ENCODE data around the gene EDEM3.
"Not testable (repeated sequence)": the region's sequence is repeated elsewhere in the genome, so short reads cannot be mapped to it uniquely, and the experiment has no call there.

EDEM3 gene

GRCh38 chr1:184734980-184735379 is 19.7 kb downstream of the EDEM3 start:
- DNase-seq: no peak

- DNase-seq: no peak
These were observed 29.8 kb downstream of the EDEM3 start for GRCh38 chr1:184724843-184725242.

GRCh38 chr1:184716158-184716557 is 38.5 kb downstream of the EDEM3 start:
- DNase-seq: no peak

DNA sequence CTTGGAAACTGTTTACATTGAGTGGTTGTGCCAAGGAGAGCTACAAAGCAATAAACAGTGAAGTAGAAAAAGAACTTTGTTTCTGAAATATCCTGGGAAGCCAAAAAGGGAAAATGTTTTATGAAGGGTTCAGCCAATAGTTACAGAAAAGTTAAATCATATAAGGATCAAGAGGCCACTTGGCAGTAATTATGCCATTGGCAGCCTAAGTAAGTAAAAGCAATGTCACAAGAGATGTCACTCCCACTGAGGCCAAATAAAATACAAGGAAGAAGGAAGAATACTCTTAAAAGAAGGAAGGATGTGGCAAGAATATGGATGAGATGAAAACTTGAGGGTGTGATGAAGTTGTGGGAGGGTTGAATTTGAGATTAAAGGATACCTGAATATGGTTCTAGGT is 45.2 kb downstream of the EDEM3 start:
- no peak for DNase-seq

DNA sequence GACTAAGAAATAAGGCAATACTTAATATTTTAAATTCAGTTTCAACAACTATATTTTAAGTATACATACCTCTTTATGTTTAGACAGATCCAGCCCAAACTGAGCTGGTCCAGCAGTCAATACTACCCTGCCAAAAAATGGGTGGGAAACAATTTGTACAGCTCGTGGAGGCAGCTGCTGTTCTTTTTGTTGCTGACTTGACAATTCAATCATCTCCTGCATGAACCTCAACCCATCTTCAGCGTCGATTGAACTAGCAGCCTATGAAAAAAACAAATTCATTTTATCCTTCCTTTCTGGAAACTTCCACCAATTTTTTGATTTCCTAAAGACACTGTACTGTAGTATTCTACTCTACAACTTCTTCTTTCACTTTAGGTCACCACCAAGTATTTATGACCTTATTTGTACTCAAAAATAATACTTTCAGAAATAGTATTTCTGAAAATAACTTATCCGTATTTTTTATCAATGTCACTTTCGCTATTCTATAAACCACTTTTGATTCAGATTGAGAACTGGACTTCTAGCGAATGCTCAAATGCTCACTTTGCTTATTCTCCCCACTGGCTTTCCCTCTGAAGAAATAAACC is 46.5 kb downstream of the EDEM3 start:
- DNase-seq: no peak

GRCh38 chr1:184705271-184705670 is 49.4 kb downstream of the EDEM3 start:
- no peak for DNase-seq

- DNase-seq: no peak
These were observed 52.8 kb downstream of the EDEM3 start for GRCh38 chr1:184701816-184702215.

DNA sequence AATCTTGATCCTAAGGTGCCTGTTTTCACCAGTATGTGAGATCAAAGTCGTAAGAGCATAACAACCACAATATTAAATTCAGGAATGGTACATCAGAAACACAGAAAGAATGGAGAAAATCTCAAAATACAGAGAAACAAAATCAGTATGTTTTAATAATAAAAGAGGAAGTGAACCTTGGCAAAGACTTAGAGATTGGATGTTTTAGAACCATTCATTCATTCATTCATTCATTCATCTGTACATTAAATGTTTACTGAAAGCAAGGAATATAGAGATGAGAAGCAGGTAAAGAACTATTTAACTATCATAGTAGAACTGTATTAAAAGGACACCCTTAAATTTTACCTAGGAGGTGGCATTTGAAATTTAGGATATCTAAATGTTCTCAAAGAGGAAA is 55.7 kb downstream of the EDEM3 start:
- no peak for DNase-seq

DNA sequence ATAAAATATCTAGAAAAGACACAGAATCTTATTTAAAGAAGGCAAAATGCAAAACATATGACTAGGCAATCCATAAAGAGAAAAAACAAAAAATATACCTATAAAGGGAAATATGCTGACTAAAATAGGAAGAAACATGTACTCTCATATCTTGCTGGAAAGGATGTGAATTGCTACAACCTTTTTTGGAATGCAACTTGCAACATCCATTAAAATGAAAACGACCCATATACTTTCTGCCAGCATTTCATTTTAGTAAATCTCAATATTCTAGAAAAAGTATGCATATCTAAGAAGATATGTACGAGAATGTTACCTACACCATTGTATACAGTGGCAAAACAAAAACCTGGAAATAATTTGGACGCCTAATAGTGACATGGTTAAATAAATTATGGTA is 56.6 kb downstream of the EDEM3 start:
- no peak for DNase-seq

DNA sequence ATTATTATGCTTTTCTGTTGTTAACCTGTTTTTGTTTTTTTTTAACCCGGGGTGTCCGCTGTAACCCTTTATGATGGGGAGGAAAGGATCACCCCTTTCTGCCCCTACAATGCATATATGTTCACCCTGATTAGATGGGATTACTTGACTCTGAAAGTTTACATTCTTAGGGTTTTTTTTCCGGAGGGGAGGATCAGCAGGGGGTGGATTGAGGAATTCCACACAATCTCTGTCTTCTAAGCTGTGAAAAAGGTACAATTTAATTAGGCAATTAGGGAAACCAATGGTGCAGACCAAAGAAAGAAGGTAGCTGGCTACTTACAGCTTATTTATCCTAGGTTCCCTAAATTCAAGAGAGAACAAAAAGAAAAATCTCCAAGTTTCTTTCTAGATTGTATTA is 58.3 kb downstream of the EDEM3 start:
- no peak for DNase-seq

DNA sequence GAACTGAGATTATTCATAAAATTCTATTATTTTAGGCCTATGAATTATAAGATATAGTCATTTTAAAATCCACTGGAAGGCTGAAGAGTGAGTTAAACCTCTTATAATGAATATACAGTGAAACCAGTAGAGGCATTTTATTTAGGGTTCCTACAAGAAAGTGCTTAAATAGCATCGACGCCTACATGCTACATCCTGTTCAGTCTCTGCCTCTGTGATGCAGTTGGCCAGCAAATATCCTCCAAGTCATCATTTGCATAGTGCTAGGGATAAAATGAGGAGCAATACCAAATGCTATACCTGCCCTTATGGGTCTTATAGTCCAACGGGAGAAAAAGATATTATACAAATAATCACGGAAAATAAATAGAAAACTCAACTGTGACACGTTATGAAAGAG is 59.6 kb downstream of the EDEM3 start:
- no peak for DNase-seq

DNA sequence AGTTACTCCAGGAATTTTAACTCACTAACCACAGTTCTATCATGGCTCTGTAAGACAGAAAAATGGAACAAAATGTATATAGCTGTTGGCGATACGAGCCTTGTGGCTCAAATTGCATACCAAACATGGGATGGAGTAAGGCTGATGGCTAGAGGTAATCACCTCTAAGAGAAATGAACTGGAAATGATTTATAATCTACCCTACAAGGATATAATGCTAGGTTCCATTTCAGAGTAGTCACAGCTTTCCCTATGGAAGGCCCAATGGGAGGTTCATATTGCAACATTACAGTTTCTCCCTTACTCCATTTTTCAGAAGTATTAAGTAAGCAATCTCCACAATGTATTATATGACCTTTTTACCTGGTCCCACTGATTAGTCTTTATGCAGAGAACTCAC is 61.6 kb downstream of the EDEM3 start:
- no peak for DNase-seq

GRCh38 chr1:184691719-184692324 is 62.8 kb downstream of the EDEM3 start:
- no peak for DNase-seq

GRCh38 chr1:184686540-184686939 is 68.1 kb downstream of the EDEM3 start:
- DNase-seq: no peak

- no peak for DNase-seq
These were observed 69.5 kb downstream of the EDEM3 start for GRCh38 chr1:184685116-184685515.

DNA sequence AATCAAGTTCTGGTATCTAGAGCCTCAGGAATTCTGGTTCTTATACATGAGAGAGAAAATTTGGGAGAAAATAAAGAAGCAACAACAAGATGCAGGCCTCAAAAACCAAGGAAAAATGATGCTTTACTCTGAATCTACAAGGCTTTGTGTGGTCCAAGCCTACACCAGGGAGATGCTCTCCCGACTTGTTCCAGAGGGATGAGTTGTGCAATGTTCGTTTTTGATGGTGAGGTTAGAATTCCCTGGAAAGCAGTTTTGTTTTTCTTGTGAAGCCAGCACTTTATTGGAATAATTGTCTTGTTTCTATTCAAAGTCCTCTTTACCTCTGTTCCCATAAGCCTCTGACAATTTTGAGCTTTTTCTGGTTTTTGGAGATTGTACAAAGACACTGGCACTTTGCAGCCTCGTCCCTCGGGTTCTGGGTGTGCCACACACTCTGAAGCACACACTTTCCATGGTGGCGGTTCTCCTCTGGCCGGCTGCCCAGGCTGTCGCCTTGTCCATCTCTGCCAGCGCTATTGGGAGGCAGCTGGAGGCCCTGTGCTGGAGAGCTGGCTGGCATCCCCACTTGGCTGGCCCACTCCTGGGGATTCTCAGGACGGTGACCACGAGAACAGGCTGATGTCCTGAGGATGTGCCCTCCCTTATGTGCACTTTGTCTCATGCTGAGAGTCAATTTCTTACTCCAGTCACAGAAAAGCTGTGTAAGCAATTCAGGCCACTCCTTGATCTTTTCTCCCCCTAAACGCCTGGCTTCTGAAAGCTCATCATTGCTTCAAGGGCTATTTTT is 70.2 kb downstream of the EDEM3 start:
- no peak for DNase-seq

DNA sequence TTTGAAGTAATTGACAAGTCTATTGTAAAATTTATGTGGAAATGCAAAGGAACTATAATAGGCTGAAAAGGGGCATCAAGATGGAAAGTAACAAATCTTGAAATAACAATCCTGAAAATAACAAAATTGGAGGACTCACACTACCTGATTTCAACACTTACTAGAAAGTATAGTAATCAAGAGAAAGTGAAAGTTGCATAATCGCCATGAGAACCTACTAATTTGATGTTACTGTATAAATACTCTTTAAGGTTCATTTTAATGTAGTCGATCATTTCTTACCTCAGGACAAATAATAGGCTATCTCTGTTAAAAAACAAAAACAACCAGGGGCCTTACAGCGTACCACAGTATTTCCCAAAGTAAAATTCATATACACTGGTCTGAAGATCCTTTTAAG is 71.7 kb downstream of the EDEM3 start:
- no peak for DNase-seq

DNA sequence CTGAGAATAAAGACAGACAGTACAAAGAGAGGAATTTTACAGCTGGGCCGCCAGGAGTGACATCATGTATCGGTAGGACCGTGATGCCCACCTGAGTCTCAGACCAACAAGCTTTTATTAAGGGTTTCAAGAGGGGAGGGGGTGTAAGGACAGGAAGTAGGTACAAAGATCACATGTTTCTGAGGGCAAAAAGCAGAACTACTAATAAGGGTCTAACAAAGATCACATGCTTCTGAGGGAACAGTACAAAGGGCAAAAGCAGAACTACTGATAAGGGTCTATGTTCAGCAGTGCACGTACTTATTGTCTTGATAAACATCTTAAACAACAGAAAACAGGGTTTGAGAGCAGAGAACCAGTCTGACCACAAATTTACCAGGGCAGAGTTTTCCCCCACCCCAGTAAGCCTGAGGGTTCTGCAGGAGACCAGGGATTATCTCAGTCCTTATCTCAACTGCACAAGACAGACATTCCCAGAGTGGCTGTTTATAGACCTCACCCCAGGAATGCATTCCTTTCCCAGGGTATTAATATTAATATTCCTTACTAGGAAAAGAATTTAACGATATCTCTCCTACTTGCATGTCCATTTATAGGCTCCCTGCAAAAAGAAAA is 73.9 kb downstream of the EDEM3 start:
- DNase-seq: not testable (repeated sequence)

DNA sequence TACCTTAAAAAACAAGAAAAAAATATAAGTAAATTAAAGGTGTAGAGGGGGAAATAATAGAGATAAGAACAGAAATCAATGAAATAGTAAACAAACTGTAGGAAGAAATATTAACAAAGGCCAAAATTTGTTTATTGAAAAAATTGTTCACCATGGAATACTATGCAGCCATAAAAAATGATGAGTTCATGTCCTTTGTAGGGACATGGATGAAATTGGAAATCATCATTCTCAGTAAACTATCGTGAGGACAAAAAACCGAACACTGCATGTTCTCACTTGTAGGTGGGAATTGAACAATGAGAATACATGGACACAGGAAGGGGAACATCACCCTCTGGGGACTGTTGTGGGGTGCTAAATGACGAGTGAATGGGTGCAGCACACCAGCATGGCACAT is 75.2 kb downstream of the EDEM3 start:
- DNase-seq: not testable (repeated sequence)

DNA sequence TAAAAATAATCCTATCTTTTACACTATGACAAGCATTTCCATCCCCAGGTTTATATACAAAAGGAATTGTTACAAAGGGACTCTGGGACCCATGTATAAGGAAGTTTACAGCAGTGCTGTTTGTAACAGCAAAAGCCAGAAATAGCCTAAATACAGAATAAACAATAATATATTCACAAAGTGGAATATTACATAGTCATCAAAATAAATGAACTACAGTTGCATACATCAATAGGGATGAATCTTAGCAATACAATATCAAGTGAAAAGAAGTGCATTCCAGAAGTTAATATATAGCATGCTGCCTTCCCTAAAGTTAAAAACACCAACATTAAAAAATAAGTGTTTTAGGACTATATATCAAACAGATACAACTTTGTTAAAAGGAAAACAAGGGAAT is 77.3 kb downstream of the EDEM3 start:
- DNase-seq: no peak

- no peak for DNase-seq
These were observed 81.4 kb downstream of the EDEM3 start for GRCh38 chr1:184673305-184673704.

GRCh38 chr1:184672013-184672726 is 82.5 kb downstream of the EDEM3 start:
- no peak for DNase-seq

DNA sequence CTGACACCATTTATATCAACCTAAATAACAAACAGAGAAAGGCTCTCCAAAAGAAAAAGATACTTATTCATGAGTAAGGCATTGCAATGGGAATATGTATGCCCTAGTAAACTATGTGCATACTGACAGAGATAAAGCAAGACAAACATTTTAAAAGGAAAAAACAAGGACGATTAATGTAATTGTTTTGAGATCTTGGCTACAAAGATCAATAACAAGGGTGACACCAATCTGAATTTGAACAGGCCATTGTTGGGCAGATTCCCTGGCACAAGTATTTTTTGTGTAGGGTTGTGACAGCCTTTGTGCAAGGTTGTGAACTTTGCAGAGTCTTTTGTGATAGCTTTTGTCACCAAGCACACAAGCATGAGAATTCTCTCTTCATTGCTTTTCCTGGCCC is 85.3 kb downstream of the EDEM3 start:
- no peak for DNase-seq

All from stimulated activated CD4-positive, alpha-beta T cell treated with anti-CD3 and anti-CD28 coated beads, Interleukin-2, amount 100 ng/mL, for 48 hours (primary cell).